SK-N-SH treated with all-trans-retinoic acid at 6 μM for 48 hours (cell line): ENCODE measurements around the gene ZMYM2.

Experiments used
- ATAC-seq: fragments of 200-7000 bp; cut with Tn5 transposase; 3 replicates; pipeline ENCODE4 v1.9.1; 2020; ENCODE audit warnings: mild to moderate bottlenecking, moderate library complexity
- BACH2 ChIP-seq: fragments of 250-450 bp; sonication (Bioruptor Pico); IDR thresholded peaks from 2 replicates; pipeline ENCODE4 v1.9.0; 2021; ENCODE audit warnings: mild to moderate bottlenecking, borderline replicate concordance
- CSDC2 ChIP-seq: fragments of 250-450 bp; sonication (Bioruptor Pico); IDR thresholded peaks from 2 replicates; pipeline ENCODE4 v1.5.0; 2020; ENCODE audit warnings: mild to moderate bottlenecking, moderate library complexity
- ESRRG ChIP-seq: fragments of 250-450 bp; sonication (Bioruptor Pico); IDR thresholded peaks from 2 replicates; pipeline ENCODE4 v1.6.1; 2021; ENCODE audit warnings: mild to moderate bottlenecking
- GLIS3 ChIP-seq: fragments of 250-450 bp; sonication (Bioruptor Pico); IDR thresholded peaks from 2 replicates; pipeline ENCODE4 v1.5.0; 2020; ENCODE audit warnings: mild to moderate bottlenecking, moderate library complexity
- ISL1 ChIP-seq: fragments of 250-450 bp; sonication (Bioruptor Pico); IDR thresholded peaks from 2 replicates; pipeline ENCODE4 v2.1.2; 2022; ENCODE audit warnings: mild to moderate bottlenecking, moderate library complexity
- RARB ChIP-seq: fragments of 250-450 bp; sonication (Bioruptor Pico); IDR thresholded peaks from 2 replicates; pipeline ENCODE4 v1.8.0; 2021; ENCODE audit warnings: mild to moderate bottlenecking, moderate library complexity
- SNAI2 ChIP-seq: fragments of 250-450 bp; sonication (Bioruptor Pico); IDR thresholded peaks from 2 replicates; pipeline ENCODE4 v1.5.0; 2020; ENCODE audit warnings: mild to moderate bottlenecking, moderate library complexity
- TSHZ2 ChIP-seq: fragments of 250-450 bp; sonication (Bioruptor Pico); IDR thresholded peaks from 2 replicates; pipeline ENCODE4 v1.5.0; 2020; ENCODE audit warnings: mild to moderate bottlenecking, moderate library complexity
- ZC3H10 ChIP-seq: fragments of 250-450 bp; sonication (Bioruptor Pico); IDR thresholded peaks from 2 replicates; pipeline ENCODE4 v1.5.1; 2021; ENCODE audit warnings: mild to moderate bottlenecking, moderate library complexity
- ZFP3 ChIP-seq: fragments of 250-450 bp; sonication (Bioruptor Pico); IDR thresholded peaks from 2 replicates; pipeline ENCODE4 v1.5.0; 2020; ENCODE audit warnings: mild to moderate bottlenecking, moderate library complexity
- ZFP30 ChIP-seq: fragments of 450-650 bp; formaldehyde crosslinking; IDR thresholded peaks from 2 replicates; pipeline ENCODE4 v1.5.0; 2022; ENCODE audit warnings: mild to moderate bottlenecking, moderate library complexity
- ZNF565 ChIP-seq: fragments of 450-650 bp; formaldehyde crosslinking; conservative IDR thresholded peaks from 2 replicates; pipeline ENCODE4 v1.5.0; 2020; ENCODE audit warnings: low read depth, mild to moderate bottlenecking, moderate library complexity
- ZNF70 ChIP-seq: fragments of 450-650 bp; formaldehyde crosslinking; IDR thresholded peaks from 2 replicates; pipeline ENCODE4 v1.5.0; 2020; ENCODE audit warnings: mild to moderate bottlenecking, moderate library complexity
- ZNF8 ChIP-seq: fragments of 450-650 bp; formaldehyde crosslinking; IDR thresholded peaks from 2 replicates; pipeline ENCODE4 v1.5.0; 2020; ENCODE audit warnings: mild to moderate bottlenecking, moderate library complexity
- TF ChIP-seq, protein P1 (sequence below): fragments of 250-450 bp; sonication (Bioruptor Pico); IDR thresholded peaks from 2 replicates; pipeline ENCODE4 v1.5.1; 2020; ENCODE audit warnings: low read depth, mild to moderate bottlenecking, moderate library complexity
- TF ChIP-seq, protein P2 (sequence below): fragments of 250-450 bp; sonication (Bioruptor Pico); IDR thresholded peaks from 2 replicates; pipeline ENCODE4 v1.8.0; 2020; ENCODE audit warnings: mild to moderate bottlenecking, moderate library complexity, borderline replicate concordance
- TF ChIP-seq, protein P3 (sequence below): fragments of 250-450 bp; sonication (Bioruptor Pico); IDR thresholded peaks from 2 replicates; pipeline ENCODE4 v1.5.1; 2021; ENCODE audit warnings: mild to moderate bottlenecking, moderate library complexity
- TF ChIP-seq, protein P4 (sequence below): fragments of 250-450 bp; sonication (Bioruptor Pico); IDR thresholded peaks from 2 replicates; pipeline ENCODE4 v1.8.0; 2021; ENCODE audit warnings: low read depth, mild to moderate bottlenecking, moderate library complexity, borderline replicate concordance

Gene ZMYM2

DNA sequence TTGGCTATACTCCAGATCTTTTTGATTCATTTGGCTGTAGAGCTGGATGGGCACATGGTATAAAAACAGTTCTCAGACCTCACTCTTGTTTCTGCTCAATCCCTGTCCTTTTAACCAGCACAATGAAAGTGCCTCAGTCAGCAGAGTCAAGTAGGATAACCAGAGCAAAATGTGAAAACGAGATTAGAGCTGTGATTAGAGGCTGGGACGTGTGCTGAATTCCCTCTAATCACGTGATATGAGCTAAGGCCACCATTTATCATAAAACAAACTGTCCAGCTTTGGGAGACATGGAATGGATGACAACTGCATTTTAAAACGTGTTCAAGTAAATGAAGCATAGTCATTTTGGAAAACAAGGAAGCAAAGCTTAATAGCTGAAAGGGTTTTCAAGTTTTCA, 148.2 kb downstream of the ZMYM2 start:
- no peak for TF ChIP-seq ZNF8 (CRISPR knock-in tag)
- no peak for TF ChIP-seq GLIS3
- no peak for TF ChIP-seq TSHZ2 (CRISPR knock-in tag)
- no peak for TF ChIP-seq ISL1 (CRISPR knock-in tag)
- no peak for TF ChIP-seq ZC3H10 (CRISPR knock-in tag)
- TF ChIP-seq BACH2 (CRISPR knock-in tag): no peak
- TF ChIP-seq ZNF565 (CRISPR knock-in tag): no peak
- TF ChIP-seq, protein P1, sequence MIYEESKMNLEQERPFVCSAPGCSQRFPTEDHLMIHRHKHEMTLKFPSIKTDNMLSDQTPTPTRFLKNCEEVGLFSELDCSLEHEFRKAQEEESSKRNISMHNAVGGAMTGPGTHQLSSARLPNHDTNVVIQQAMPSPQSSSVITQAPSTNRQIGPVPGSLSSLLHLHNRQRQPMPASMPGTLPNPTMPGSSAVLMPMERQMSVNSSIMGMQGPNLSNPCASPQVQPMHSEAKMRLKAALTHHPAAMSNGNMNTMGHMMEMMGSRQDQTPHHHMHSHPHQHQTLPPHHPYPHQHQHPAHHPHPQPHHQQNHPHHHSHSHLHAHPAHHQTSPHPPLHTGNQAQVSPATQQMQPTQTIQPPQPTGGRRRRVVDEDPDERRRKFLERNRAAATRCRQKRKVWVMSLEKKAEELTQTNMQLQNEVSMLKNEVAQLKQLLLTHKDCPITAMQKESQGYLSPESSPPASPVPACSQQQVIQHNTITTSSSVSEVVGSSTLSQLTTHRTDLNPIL: no peak
- TF ChIP-seq ZFP3: no peak
- no peak for TF ChIP-seq ZNF70 (CRISPR knock-in tag)
- no peak for ATAC-seq

DNA sequence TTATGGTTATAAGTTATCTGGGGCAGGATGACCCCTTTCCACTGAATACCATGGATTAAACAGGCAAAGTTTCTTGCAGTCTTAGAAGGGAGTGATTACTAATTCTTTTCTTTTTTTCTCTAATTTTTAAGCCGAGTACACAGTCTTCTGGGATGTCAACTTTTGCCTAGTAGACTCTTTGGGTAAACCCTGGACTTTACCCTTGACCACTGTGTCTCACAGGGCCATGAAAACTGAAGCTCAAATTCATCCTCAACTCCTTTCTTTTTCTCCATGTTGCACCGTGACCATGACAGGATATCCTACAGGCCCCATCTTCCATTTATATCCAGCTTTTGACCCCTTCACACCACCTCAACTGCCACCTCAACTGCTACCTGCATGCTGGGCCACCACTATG, 150.5 kb downstream of the ZMYM2 start:
- ATAC-seq: no peak
- TF ChIP-seq, protein P2, sequence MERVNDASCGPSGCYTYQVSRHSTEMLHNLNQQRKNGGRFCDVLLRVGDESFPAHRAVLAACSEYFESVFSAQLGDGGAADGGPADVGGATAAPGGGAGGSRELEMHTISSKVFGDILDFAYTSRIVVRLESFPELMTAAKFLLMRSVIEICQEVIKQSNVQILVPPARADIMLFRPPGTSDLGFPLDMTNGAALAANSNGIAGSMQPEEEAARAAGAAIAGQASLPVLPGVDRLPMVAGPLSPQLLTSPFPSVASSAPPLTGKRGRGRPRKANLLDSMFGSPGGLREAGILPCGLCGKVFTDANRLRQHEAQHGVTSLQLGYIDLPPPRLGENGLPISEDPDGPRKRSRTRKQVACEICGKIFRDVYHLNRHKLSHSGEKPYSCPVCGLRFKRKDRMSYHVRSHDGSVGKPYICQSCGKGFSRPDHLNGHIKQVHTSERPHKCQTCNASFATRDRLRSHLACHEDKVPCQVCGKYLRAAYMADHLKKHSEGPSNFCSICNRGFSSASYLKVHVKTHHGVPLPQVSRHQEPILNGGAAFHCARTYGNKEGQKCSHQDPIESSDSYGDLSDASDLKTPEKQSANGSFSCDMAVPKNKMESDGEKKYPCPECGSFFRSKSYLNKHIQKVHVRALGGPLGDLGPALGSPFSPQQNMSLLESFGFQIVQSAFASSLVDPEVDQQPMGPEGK: no peak
- TF ChIP-seq, protein P3, sequence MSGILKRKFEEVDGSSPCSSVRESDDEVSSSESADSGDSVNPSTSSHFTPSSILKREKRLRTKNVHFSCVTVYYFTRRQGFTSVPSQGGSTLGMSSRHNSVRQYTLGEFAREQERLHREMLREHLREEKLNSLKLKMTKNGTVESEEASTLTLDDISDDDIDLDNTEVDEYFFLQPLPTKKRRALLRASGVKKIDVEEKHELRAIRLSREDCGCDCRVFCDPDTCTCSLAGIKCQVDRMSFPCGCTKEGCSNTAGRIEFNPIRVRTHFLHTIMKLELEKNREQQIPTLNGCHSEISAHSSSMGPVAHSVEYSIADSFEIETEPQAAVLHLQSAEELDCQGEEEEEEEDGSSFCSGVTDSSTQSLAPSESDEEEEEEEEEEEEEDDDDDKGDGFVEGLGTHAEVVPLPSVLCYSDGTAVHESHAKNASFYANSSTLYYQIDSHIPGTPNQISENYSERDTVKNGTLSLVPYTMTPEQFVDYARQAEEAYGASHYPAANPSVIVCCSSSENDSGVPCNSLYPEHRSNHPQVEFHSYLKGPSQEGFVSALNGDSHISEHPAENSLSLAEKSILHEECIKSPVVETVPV: no peak
- TF ChIP-seq TSHZ2 (CRISPR knock-in tag) (no peak), CSDC2 (CRISPR knock-in tag) (no peak)

DNA sequence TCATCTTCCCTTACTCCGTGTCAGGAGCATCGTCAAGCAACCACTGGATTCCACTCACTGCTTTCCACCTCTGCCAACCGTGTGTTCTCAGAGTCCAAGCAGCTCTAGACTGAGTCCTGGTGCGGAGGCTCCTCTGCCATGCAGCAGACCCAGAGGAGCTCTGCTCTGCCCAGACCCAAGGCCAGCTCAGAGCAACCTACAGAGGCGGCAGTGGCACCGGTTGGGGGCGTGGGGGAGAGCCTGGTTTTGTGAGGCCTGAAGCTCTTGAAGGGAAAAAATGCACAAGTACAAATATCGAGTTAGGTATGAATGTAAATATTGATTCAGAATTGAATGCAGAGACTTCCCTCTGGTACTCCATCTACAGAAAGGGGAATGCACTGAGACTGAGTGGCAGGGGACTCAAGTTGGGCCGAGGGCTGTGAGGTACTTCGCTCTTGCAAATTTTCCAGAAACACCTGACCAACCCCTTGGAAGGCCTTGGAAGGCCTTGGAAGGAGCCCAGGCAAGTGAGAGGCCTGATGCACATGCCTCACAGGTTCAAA, 155.6 kb downstream of the ZMYM2 start:
- ATAC-seq: no peak

More for the DNA sequence above, 155.6 kb downstream of the ZMYM2 start:
- TF ChIP-seq ZNF8 (CRISPR knock-in tag): no peak
- no peak for TF ChIP-seq GLIS3
- TF ChIP-seq, protein P1: no peak
- no peak for TF ChIP-seq RARB (CRISPR knock-in tag)
- no peak for TF ChIP-seq TSHZ2 (CRISPR knock-in tag)
- no peak for TF ChIP-seq SNAI2 (CRISPR knock-in tag)
- TF ChIP-seq, protein P4, sequence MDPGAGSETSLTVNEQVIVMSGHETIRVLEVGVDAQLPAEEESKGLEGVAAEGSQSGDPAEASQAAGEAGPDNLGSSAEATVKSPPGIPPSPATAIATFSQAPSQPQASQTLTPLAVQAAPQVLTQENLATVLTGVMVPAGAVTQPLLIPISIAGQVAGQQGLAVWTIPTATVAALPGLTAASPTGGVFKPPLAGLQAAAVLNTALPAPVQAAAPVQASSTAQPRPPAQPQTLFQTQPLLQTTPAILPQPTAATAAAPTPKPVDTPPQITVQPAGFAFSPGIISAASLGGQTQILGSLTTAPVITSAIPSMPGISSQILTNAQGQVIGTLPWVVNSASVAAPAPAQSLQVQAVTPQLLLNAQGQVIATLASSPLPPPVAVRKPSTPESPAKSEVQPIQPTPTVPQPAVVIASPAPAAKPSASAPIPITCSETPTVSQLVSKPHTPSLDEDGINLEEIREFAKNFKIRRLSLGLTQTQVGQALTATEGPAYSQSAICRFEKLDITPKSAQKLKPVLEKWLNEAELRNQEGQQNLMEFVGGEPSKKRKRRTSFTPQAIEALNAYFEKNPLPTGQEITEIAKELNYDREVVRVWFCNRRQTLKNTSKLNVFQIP (CRISPR knock-in tag): no peak
- no peak for TF ChIP-seq ESRRG (CRISPR knock-in tag)
- TF ChIP-seq ZFP30 (CRISPR knock-in tag): no peak
- TF ChIP-seq, all 23 proteins: peak for 0
